K562 (cell line): Measurements from ENCODE around the gene EDDM3A.

ENCODE experiments used
- CTCF ChIP-seq, 3 experiments: IDR thresholded peaks in 2 of 3; conservative IDR thresholded peaks in 1 of 3; 2 replicates each; pipeline ENCODE4 v1.5.1; 2011 to 2012; ENCODE audit warnings: low read length in 3 of 3, mild to moderate bottlenecking in 3 of 3, control low read depth in 2 of 3, improper control_type of control experiment in 1 of 3, inconsistent platforms in 1 of 3, low read depth in 1 of 3, mixed read lengths in 1 of 3, moderate library complexity in 1 of 3; ENCODE audit not compliant: insufficient read depth in 2 of 3
- E4F1 ChIP-seq: fragments of 250-450 bp; sonication (Bioruptor Pico); IDR thresholded peaks from 2 replicates; pipeline ENCODE4 v1.5.0; 2021; ENCODE audit warnings: mild to moderate bottlenecking, borderline replicate concordance
- EP400 ChIP-seq: fragments of 450-650 bp; IDR thresholded peaks from 2 replicates; pipeline ENCODE4 v1.6.1; 2017; ENCODE audit warnings: antibody characterized with exemption, mild to moderate bottlenecking, moderate library complexity
- HCFC1 ChIP-seq: IDR thresholded peaks from 2 replicates; pipeline ENCODE4 v1.6.1; 2012; ENCODE audit warnings: low read depth, low read length, improper control_type of control experiment
- MYC ChIP-seq, 2 experiments: fragments of 250-450 bp in 1 of 2; sonication (Bioruptor Pico) in 1 of 2; IDR thresholded peaks; 2 replicates each; pipeline versions ENCODE4 v1.5.1 to v1.6.1; 2012 to 2021; ENCODE audit warnings: low read depth in 2 of 2, borderline replicate concordance in 1 of 2, improper control_type of control experiment in 1 of 2, low read length in 1 of 2, mild to moderate bottlenecking in 1 of 2, moderate library complexity in 1 of 2
- NBN ChIP-seq: fragments of 450-650 bp; IDR thresholded peaks from 2 replicates; pipeline ENCODE4 v1.6.1; 2016; ENCODE audit warnings: low read depth, mild to moderate bottlenecking
- NFIC ChIP-seq: fragments of 450-650 bp; IDR thresholded peaks from 2 replicates; pipeline ENCODE4 v1.6.1; 2017; ENCODE audit warnings: mild to moderate bottlenecking, inconsistent platforms
- SMC3 ChIP-seq: conservative IDR thresholded peaks from 2 replicates; pipeline ENCODE4 v1.6.1; 2011; ENCODE audit warnings: low read depth, low read length, improper control_type of control experiment; ENCODE audit not compliant: insufficient read depth
- STAT6 ChIP-seq: sonication (generic); formaldehyde crosslinking; IDR thresholded peaks from 2 replicates; pipeline ENCODE4 v1.8.1; 2023; ENCODE audit warnings: mild to moderate bottlenecking, missing genetic modification reagents
- TBL1XR1 ChIP-seq, 2 experiments: IDR thresholded peaks; 2 replicates each; pipeline ENCODE4 v1.6.1; 2012; ENCODE audit warnings: improper control_type of control experiment in 2 of 2, low read length in 2 of 2, mild to moderate bottlenecking in 1 of 2
- ZBTB49 ChIP-seq: sonication (generic); formaldehyde crosslinking; IDR thresholded peaks from 2 replicates; pipeline ENCODE4 v1.8.0; 2022; ENCODE audit warnings: missing genetic modification reagents, mild to moderate bottlenecking, borderline replicate concordance

- TF ChIP-seq CTCF (IDR thresholded peaks at IDR 0.05 in 2 of 3, conservative IDR thresholded peaks at IDR 0.05 in 1 of 3; ENCODE audit: insufficient read depth in 2 of 3, low read depth in 1 of 3, low read length in 3 of 3) (no peak), EP400 (no peak), E4F1 (CRISPR knock-in tag) (no peak), MYC (IDR thresholded peaks at IDR 0.05; ENCODE audit: low read depth, low read length) (no peak), MYC (CRISPR knock-in tag; IDR thresholded peaks at IDR 0.05; ENCODE audit: borderline replicate concordance, low read depth) (no peak), TBL1XR1 (IDR thresholded peaks at IDR 0.05; ENCODE audit: low read length in 2 of 2) (no peak), NBN (no peak), SMC3 (no peak), ZBTB49 (CRISPR knock-in tag) (no peak), STAT6 (no peak), NFIC (no peak), HCFC1 (no peak)
Measured at GRCh38 chr14:20698934-20699333, 46.8 kb upstream of the EDDM3A start.
